MM.1S (cell line): ENCODE results near the gene VN1R5.

Source experiments
- EZH2 ChIP-seq: fragments of 300-600 bp; sonication (generic); optimal IDR thresholded peaks from 2 replicates; pipeline ENCODE3; 2017; ENCODE audit warnings: low read depth, mild to moderate bottlenecking, antibody characterized with exemption, low read length, mixed read lengths
- EZH2phosphoT487 ChIP-seq: fragments of 300-600 bp; sonication (generic); IDR thresholded peaks from 2 replicates; pipeline ENCODE4 v1.6.1; 2018; ENCODE audit warnings: antibody characterized with exemption, low read length
- TF ChIP-seq, protein P1 (sequence below): fragments of 300-600 bp; sonication (generic); IDR thresholded peaks from 2 replicates; pipeline ENCODE4 v1.5.1; 2016; ENCODE audit warnings: antibody characterized with exemption, low read length, mixed read lengths

- TF ChIP-seq, protein P1, sequence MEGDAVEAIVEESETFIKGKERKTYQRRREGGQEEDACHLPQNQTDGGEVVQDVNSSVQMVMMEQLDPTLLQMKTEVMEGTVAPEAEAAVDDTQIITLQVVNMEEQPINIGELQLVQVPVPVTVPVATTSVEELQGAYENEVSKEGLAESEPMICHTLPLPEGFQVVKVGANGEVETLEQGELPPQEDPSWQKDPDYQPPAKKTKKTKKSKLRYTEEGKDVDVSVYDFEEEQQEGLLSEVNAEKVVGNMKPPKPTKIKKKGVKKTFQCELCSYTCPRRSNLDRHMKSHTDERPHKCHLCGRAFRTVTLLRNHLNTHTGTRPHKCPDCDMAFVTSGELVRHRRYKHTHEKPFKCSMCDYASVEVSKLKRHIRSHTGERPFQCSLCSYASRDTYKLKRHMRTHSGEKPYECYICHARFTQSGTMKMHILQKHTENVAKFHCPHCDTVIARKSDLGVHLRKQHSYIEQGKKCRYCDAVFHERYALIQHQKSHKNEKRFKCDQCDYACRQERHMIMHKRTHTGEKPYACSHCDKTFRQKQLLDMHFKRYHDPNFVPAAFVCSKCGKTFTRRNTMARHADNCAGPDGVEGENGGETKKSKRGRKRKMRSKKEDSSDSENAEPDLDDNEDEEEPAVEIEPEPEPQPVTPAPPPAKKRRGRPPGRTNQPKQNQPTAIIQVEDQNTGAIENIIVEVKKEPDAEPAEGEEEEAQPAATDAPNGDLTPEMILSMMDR: no peak
- TF ChIP-seq EZH2phosphoT487: no peak
- no peak for TF ChIP-seq EZH2
Measured at GRCh38 chr1:247212627-247213617, 43.0 kb upstream of the VN1R5 start.
